Liver (tissue), 9 donors: Measurements from ENCODE around the gene EIF4G3. TPM values are rescaled to one million over a fixed set of nuclear protein-coding genes. Genes with fewer than 3 reads are reported as not detected.
A peak's percentile ranks its signal among the peaks of the same experiment; 100 is the strongest.
"Not testable (repeated sequence)": the region's sequence is repeated elsewhere in the genome, so short reads cannot be mapped to it uniquely, and the experiment has no call there.

Source experiments
- DNase-seq: peaks from one replicate; pipeline ENCODE4 v3.0.0-alpha.2; 2017; ENCODE audit warnings: low spot score
- H3K27ac ChIP-seq, 2 donors: one replicate each; pipeline ENCODE4 v1.7.0; 2013; ENCODE audit warnings: inconsistent platforms in 2 of 2, low read length in 2 of 2, control low read depth in 1 of 2, low read depth in 1 of 2, mild to moderate bottlenecking in 1 of 2
- H3K27me3 ChIP-seq, 4 donors: one replicate each; pipeline versions ENCODE4 v1.6.1 to v1.7.0; 2013; ENCODE audit warnings: low read length in 3 of 4, inconsistent platforms in 1 of 4, mild to moderate bottlenecking in 1 of 4, moderate library complexity in 1 of 4; ENCODE audit not compliant: control insufficient read depth in 4 of 4, insufficient read depth in 4 of 4
- H3K36me3 ChIP-seq, 4 donors: one replicate each; pipeline versions ENCODE4 v1.6.1 to v1.7.0; 2013; ENCODE audit warnings: low read length in 3 of 4, mild to moderate bottlenecking in 3 of 4, low read depth in 1 of 4, moderate library complexity in 1 of 4; ENCODE audit not compliant: control insufficient read depth in 4 of 4, insufficient read depth in 3 of 4
- H3K4me1 ChIP-seq, 4 donors: one replicate each; pipeline versions ENCODE4 v1.6.1 to v1.7.0; 2013; ENCODE audit warnings: low read length in 3 of 4, mild to moderate bottlenecking in 3 of 4, moderate library complexity in 1 of 4; ENCODE audit not compliant: control insufficient read depth in 4 of 4, insufficient read depth in 4 of 4
- H3K4me3 ChIP-seq, 3 donors: one replicate each; pipeline versions ENCODE4 v1.6.1 to v1.7.0; 2013; ENCODE audit warnings: low read length in 3 of 3, control low read depth in 1 of 3, low read depth in 1 of 3, mild to moderate bottlenecking in 1 of 3
- H3K9ac ChIP-seq, 2 donors: one replicate each; pipeline ENCODE4 v1.7.0; 2013; ENCODE audit warnings: low read length in 2 of 2, mild to moderate bottlenecking in 2 of 2, moderate library complexity in 2 of 2, control low read depth in 1 of 2, low read depth in 1 of 2
- H3K9me3 ChIP-seq, 4 donors: one replicate each; pipeline versions ENCODE4 v1.6.1 to v1.7.0; 2013; ENCODE audit warnings: low read length in 3 of 4; ENCODE audit not compliant: control insufficient read depth in 4 of 4
- CTCF ChIP-seq: fragments of 150-350 bp; IDR thresholded peaks from 2 replicates; pipeline ENCODE4 v1.5.1; 2017; ENCODE audit warnings: improper control_type of control experiment, low read depth, low read length; ENCODE audit not compliant: missing input control
- GABPA ChIP-seq, 2 donors: IDR thresholded peaks in 1 of 2; conservative IDR thresholded peaks in 1 of 2; 2 replicates each; pipeline ENCODE4 v1.6.1; 2016; ENCODE audit warnings: antibody characterized with exemption in 2 of 2, mild to moderate bottlenecking in 1 of 2, moderate library complexity in 1 of 2
- HNF4A ChIP-seq, 2 donors: conservative IDR thresholded peaks; 2 replicates each; pipeline ENCODE4 v1.6.1; 2016; ENCODE audit warnings: antibody characterized with exemption in 2 of 2, mild to moderate bottlenecking in 2 of 2
- HNF4G ChIP-seq: IDR thresholded peaks from 2 replicates; pipeline ENCODE4 v1.6.1; 2016; ENCODE audit warnings: antibody characterized with exemption
- RAD21 ChIP-seq, 2 donors: IDR thresholded peaks; 2 replicates each; pipeline ENCODE4 v1.6.1; 2016; ENCODE audit warnings: antibody characterized with exemption in 2 of 2, mild to moderate bottlenecking in 2 of 2
- RXRA ChIP-seq, 2 donors: IDR thresholded peaks; 2 replicates each; pipeline ENCODE4 v1.6.1; 2017 to 2018; ENCODE audit warnings: antibody characterized with exemption in 2 of 2, mild to moderate bottlenecking in 1 of 2
- SP1 ChIP-seq: IDR thresholded peaks from 2 replicates; pipeline ENCODE4 v1.6.1; 2018; ENCODE audit warnings: antibody characterized with exemption, mild to moderate bottlenecking
- TAF1 ChIP-seq: conservative IDR thresholded peaks from 2 replicates; pipeline ENCODE4 v1.6.1; 2016; ENCODE audit warnings: antibody characterized with exemption, mild to moderate bottlenecking
- WGBS: extraction: QIAGEN DNeasy Blood & Tissue Kit; methylation state at CpG from one replicate; pipeline ENCODE4 v1.1.7; 2013; 5-methylcytosine and 5-hydroxymethylcytosine counted together
- polyA plus RNA-seq, 2 donors: library from polyadenylated mRNA; stranded (reverse) in 1 of 2; unstranded in 1 of 2; fragments of 200-250 nt in 1 of 2; fragments of >200 nt in 1 of 2; fragmentation: Nextera tagmentation in 1 of 2; extraction: Ambion mirVana in 1 of 2; gene quantifications; one replicate each; pipeline versions ENCODE4 v1.2.1 to v1.2.3, GENCODE V29; 2013 to 2015
- total RNA-seq, 2 donors: library from RNA; depleted of rRNA; stranded (reverse); fragments of >200 nt; gene quantifications; one replicate each; pipeline ENCODE4 v1.2.3, GENCODE V29; 2014
- TF ChIP-seq, protein P1 (sequence below): IDR thresholded peaks from 2 replicates; pipeline ENCODE4 v1.6.1; 2016; ENCODE audit warnings: antibody characterized with exemption
- TF ChIP-seq, protein P2 (sequence below): IDR thresholded peaks from 2 replicates; pipeline ENCODE4 v1.6.1; 2016; ENCODE audit warnings: antibody characterized with exemption
- donor health status: healthy.
- donor health status: healthy.
- donor health status: healthy.
- donor health status: healthy.
- donor health status: healthy.

Gene EIF4G3
- total and polyA plus RNA-seq, 4 donors: 7.6 to 22.8 (median 11.7) TPM

- Histone ChIP-seq H3K27ac (peak overlapping the region; percentile 90 to 96), H3K4me3 (peak overlapping the region; percentile 67 to 90 (median 69)), H3K4me1 (peaks cover 2 to 25% (median 12%) of the 10 kb centered on the region in 4 donors), H3K9me3 (no peaks in the 10 kb centered on the region), H3K36me3 (peaks cover 0 to 1% (median 0%) of the 10 kb centered on the region in 4 donors), H3K27me3 (no peaks in the 10 kb centered on the region), H3K9ac (peak overlapping the region; percentile 51 to 60)
- peak; percentile 25 for TF ChIP-seq TAF1
- TF ChIP-seq HNF4G: peak; percentile 7
- TF ChIP-seq GABPA (IDR thresholded peaks at IDR 0.05 in 1 of 2, conservative IDR thresholded peaks at IDR 0.05 in 1 of 2): no peak
- TF ChIP-seq RAD21 (IDR thresholded peaks at IDR 0.05): peak in 1 of 2 donors; percentile 1
- TF ChIP-seq, protein P1, sequence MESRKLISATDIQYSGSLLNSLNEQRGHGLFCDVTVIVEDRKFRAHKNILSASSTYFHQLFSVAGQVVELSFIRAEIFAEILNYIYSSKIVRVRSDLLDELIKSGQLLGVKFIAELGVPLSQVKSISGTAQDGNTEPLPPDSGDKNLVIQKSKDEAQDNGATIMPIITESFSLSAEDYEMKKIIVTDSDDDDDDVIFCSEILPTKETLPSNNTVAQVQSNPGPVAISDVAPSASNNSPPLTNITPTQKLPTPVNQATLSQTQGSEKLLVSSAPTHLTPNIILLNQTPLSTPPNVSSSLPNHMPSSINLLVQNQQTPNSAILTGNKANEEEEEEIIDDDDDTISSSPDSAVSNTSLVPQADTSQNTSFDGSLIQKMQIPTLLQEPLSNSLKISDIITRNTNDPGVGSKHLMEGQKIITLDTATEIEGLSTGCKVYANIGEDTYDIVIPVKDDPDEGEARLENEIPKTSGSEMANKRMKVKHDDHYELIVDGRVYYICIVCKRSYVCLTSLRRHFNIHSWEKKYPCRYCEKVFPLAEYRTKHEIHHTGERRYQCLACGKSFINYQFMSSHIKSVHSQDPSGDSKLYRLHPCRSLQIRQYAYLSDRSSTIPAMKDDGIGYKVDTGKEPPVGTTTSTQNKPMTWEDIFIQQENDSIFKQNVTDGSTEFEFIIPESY: no peak
- TF ChIP-seq HNF4A (conservative IDR thresholded peaks at IDR 0.05): peak; percentile 27 to 43
- TF ChIP-seq RXRA (IDR thresholded peaks at IDR 0.05): peak; percentile 78 to 81
- TF ChIP-seq SP1: peak; percentile 14
- 9% methylated on average over 12 of the region's 12 CpGs for WGBS
- DNase-seq: no peak
Observed at GRCh38 chr1:21174654-21175323, 1.9 kb downstream of the EIF4G3 start.

GRCh38 chr1:21174230-21174629 lies 2.5 kb downstream of the EIF4G3 start:
- H3K27me3 ChIP-seq: no peaks in the 10 kb centered on the region
- DNase-seq: no peak
- no peaks in the 10 kb centered on the region for H3K9me3 ChIP-seq
- H3K36me3 ChIP-seq: peaks cover 0 to 1% (median 0%) of the 10 kb centered on the region in 4 donors
- H3K4me3 ChIP-seq: peak overlapping the region in 2 of 3 donors; percentile 69 to 90
- WGBS: 50% methylated on average over 2 of the region's 2 CpGs
- TF ChIP-seq CTCF: no peak
- no peak for TF ChIP-seq HNF4G
- no peak for TF ChIP-seq RXRA (IDR thresholded peaks at IDR 0.05)
- TF ChIP-seq, protein P2, sequence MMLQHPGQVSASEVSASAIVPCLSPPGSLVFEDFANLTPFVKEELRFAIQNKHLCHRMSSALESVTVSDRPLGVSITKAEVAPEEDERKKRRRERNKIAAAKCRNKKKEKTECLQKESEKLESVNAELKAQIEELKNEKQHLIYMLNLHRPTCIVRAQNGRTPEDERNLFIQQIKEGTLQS: no peak
- TF ChIP-seq RAD21 (IDR thresholded peaks at IDR 0.05): no peak
- H3K4me1 ChIP-seq: peaks cover 2 to 25% (median 12%) of the 10 kb centered on the region in 4 donors
- peak overlapping the region; percentile 90 to 96 for H3K27ac ChIP-seq
- peak overlapping the region; percentile 39 to 69 for H3K9ac ChIP-seq

DNA sequence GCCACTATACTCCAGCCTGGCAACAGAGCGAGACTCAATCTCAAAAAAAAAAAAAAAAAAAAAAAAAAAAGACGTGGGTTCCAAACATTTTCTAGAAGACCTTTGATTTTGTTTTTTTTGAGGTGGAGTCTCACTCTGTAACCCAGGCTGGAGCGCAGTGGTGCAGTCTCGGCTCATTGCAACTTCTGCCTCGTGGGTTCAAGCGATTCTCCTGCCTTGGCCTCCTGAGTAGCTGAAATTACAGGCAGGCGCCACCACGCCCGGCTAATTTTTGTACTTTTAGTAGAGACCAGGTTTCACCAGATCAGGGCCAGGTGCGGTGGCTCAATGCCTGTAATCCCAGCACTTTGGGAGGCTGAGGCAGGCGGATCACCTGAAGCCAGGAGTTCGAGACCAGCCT lies 3.6 kb downstream of the EIF4G3 start:
- 90% methylated on average over 12 of the region's 12 CpGs for WGBS
- DNase-seq: not testable (repeated sequence)

GRCh38 chr1:21170837-21171236 lies 5.9 kb downstream of the EIF4G3 start:
- 70% methylated on average over 4 of the region's 4 CpGs for WGBS
- H3K4me3 ChIP-seq, DNase-seq, H3K36me3 ChIP-seq, H3K9me3 ChIP-seq, H3K27me3 ChIP-seq, H3K27ac ChIP-seq, H3K9ac ChIP-seq: not testable (repeated sequence)
- H3K4me1 ChIP-seq: peaks cover 2 to 21% (median 11%) of the 10 kb centered on the region in 4 donors

More for the DNA sequence above, 3.6 kb downstream of the EIF4G3 start:
- not testable (repeated sequence) for H3K27me3 ChIP-seq, H3K9me3 ChIP-seq, H3K27ac ChIP-seq, H3K36me3 ChIP-seq, H3K4me3 ChIP-seq, H3K9ac ChIP-seq
- peaks cover 2 to 25% (median 12%) of the 10 kb centered on the region in 4 donors for H3K4me1 ChIP-seq
